GM18861 (cell line): ENCODE results near the gene GTPBP3.

ENCODE experiments used
- ATAC-seq: cut with Tn5 transposase; IDR thresholded peaks from one replicate; pipeline ENCODE4 v1.9.1; 2021; ENCODE audit not compliant: unreplicated experiment

GTPBP3 gene

GRCh38 chr19:17309198-17309964, 28.0 kb upstream of the GTPBP3 start, which contains the start of gene DDA1:
TSS of gene DDA1 (plus strand) at chr19:17309563. CDS start at chr19:17309655, 92 bp downstream.
- peak; percentile 40 for ATAC-seq

- no peak for ATAC-seq
Observed at GRCh38 chr19:17309965-17310461, 27.3 kb upstream of the GTPBP3 start.

GRCh38 chr19:17311455-17312188, 25.7 kb upstream of the GTPBP3 start:
- ATAC-seq: no peak

- no peak for ATAC-seq
Observed at GRCh38 chr19:17312189-17313113, 24.9 kb upstream of the GTPBP3 start.

- no peak for ATAC-seq
Observed at GRCh38 chr19:17314007-17314593, 23.3 kb upstream of the GTPBP3 start.

- ATAC-seq: no peak
Observed at GRCh38 chr19:17318966-17319365, 18.4 kb upstream of the GTPBP3 start.

- ATAC-seq: no peak
Observed at GRCh38 chr19:17319473-17320238, 17.7 kb upstream of the GTPBP3 start.

- no peak for ATAC-seq
Observed at GRCh38 chr19:17320435-17320834, 16.9 kb upstream of the GTPBP3 start.

GRCh38 chr19:17321655-17322489, 15.5 kb upstream of the GTPBP3 start:
- no peak for ATAC-seq

GRCh38 chr19:17322854-17323253, 14.5 kb upstream of the GTPBP3 start:
- no peak for ATAC-seq

- no peak for ATAC-seq
Observed at GRCh38 chr19:17323300-17323963, 13.9 kb upstream of the GTPBP3 start.

GRCh38 chr19:17323964-17324332, 13.4 kb upstream of the GTPBP3 start:
- no peak for ATAC-seq

GRCh38 chr19:17324357-17325114, 12.8 kb upstream of the GTPBP3 start:
- ATAC-seq: no peak

- ATAC-seq: no peak
Observed at GRCh38 chr19:17325133-17325532, 12.2 kb upstream of the GTPBP3 start.

- no peak for ATAC-seq
Observed at GRCh38 chr19:17325881-17326594, 11.3 kb upstream of the GTPBP3 start.

- ATAC-seq: no peak
Observed at GRCh38 chr19:17326595-17326966, 10.8 kb upstream of the GTPBP3 start.

- no peak for ATAC-seq
Observed at GRCh38 chr19:17327068-17327653, 10.2 kb upstream of the GTPBP3 start.
